ENCODE results near the gene NACA. TPM values are rescaled to one million over a fixed set of nuclear protein-coding genes. Genes with fewer than 3 reads are reported as not detected.

Gene NACA
- total RNA-seq, 1 experiment from 2014 or later, result 896 TPM

DNA sequence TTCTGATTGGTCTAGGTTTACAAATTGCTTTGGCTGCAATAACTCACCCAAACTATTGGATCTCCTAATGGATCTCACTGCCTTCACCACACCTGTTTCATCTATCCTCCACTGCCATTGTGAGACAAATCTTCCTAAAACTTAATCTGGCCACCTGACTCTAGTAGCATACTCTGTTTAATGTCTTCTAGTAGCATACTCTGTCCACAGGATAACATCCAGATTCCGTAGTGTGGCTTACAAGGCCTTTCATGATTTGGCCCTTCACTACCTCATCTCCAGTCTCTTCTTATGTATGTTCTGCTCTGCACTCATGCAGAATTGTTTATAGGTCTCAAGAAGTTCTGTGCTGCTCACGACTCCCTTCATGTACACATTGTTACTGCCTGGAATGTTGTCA lies 48.0 kb upstream of the NACA start:
- TF ChIP-seq FOSL1 (IDR thresholded peaks at IDR 0.05; ENCODE audit: low read depth) (no peak), SIN3A (IDR thresholded peaks at IDR 0.05; ENCODE audit: low read depth) (no peak), JUND (IDR thresholded peaks at IDR 0.05) (no peak), CBX3 (IDR thresholded peaks at IDR 0.05; ENCODE audit: low read depth) (no peak), TCF7L2 (IDR thresholded peaks at IDR 0.05; ENCODE audit: borderline replicate concordance, extremely low read depth, insufficient read depth, insufficient read length) (no peak)
- TF ChIP-seq, protein P1, sequence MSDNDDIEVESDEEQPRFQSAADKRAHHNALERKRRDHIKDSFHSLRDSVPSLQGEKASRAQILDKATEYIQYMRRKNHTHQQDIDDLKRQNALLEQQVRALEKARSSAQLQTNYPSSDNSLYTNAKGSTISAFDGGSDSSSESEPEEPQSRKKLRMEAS (IDR thresholded peaks at IDR 0.05), result no peak
- H2AFZ ChIP-seq (ENCODE audit: low read depth, low read length, poor library complexity, severe bottlenecking), result no peak overlapping the region
- POLR2A ChIA-PET, result no interaction called here
- no peaks in the 10 kb centered on the region for H3K4me1 ChIP-seq (ENCODE audit: control insufficient read depth in 1 of 2, insufficient read depth in 2 of 2, low read length in 2 of 2)
- no peak overlapping the region for H3K4me2 ChIP-seq (ENCODE audit: low read length)
- no peaks in the 10 kb centered on the region for H4K20me1 ChIP-seq (ENCODE audit: insufficient read depth)
- no peaks in the 10 kb centered on the region for H3K9me2 ChIP-seq (ENCODE audit: insufficient read depth)
- RAD21 ChIA-PET (ENCODE audit: low non-redundant PET in 1 of 2, low total read pairs in 2 of 2, uncharacterized antibody in 2 of 2, unreplicated experiment in 2 of 2), result no interaction called here
- intact Hi-C loops (cut with micrococcal nuclease), result no loop called here
- ATAC-seq (no peak), DNase-seq (ENCODE audit: low read depth, low spot score) (no peak)
- H3K27ac ChIP-seq (ENCODE audit: low read depth, low read length), result no peak overlapping the region
- BruUV-seq (replicated peaks), result no TSS peak
- H3K4me3 ChIP-seq (replicated peaks in 1 of 2; ENCODE audit: low read depth in 1 of 2, low read length in 2 of 2), result no peak overlapping the region
- no peak overlapping the region for H3K9ac ChIP-seq (ENCODE audit: low read length)
- H3K79me2 ChIP-seq (ENCODE audit: insufficient read depth, low read length), result no peaks in the 10 kb centered on the region
- CTCF ChIA-PET, result no interaction called here
- no peaks in the 10 kb centered on the region for H3K27me3 ChIP-seq (ENCODE audit: insufficient read depth, low read length)
- H3K9me3 ChIP-seq (ENCODE audit: control insufficient read depth in 1 of 2, insufficient read depth in 1 of 2, low read depth in 1 of 2, low read length in 2 of 2), result no peaks in the 10 kb centered on the region
- H3K36me3 ChIP-seq (ENCODE audit: control insufficient read depth in 1 of 2, insufficient read depth in 2 of 2, low read length in 2 of 2), result no peaks in the 10 kb centered on the region

DNA sequence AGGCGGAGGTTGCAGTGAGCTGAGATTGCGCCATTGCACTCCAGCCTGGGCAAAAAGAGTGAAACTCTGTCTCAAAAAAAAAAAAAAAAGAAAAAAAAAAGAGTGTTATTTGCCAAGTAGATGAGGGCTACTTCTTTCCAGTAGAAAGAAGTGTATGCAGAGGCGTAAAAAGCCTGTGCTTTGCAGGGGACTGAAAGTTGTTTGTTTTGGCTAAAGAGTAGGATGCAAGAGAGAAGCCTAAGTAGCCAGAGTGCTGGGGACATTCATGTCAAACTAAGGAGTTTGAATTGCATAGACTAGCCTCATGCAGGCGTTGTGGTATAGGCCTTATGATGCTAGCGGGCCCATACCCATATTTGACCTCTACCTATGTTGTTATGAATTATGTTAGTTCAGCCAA lies 47.5 kb upstream of the NACA start:
- intact Hi-C loops (cut with micrococcal nuclease), result no loop called here
- Histone ChIP-seq H3K9me2 (ENCODE audit: insufficient read depth) (no peaks in the 10 kb centered on the region), H3K9ac (ENCODE audit: low read length) (no peak overlapping the region), H3K4me1 (ENCODE audit: control insufficient read depth in 1 of 2, insufficient read depth in 2 of 2, low read length in 2 of 2) (no peaks in the 10 kb centered on the region), H3K79me2 (ENCODE audit: insufficient read depth, low read length) (no peaks in the 10 kb centered on the region), H4K20me1 (ENCODE audit: insufficient read depth) (no peaks in the 10 kb centered on the region), H3K4me3 (replicated peaks in 1 of 2; ENCODE audit: low read depth in 1 of 2, low read length in 2 of 2) (no peak overlapping the region), H3K36me3 (ENCODE audit: control insufficient read depth in 1 of 2, insufficient read depth in 2 of 2, low read length in 2 of 2) (no peaks in the 10 kb centered on the region), H3K27me3 (ENCODE audit: insufficient read depth, low read length) (no peaks in the 10 kb centered on the region), H3K4me2 (ENCODE audit: low read length) (no peak overlapping the region), H3K27ac (ENCODE audit: low read depth, low read length) (no peak overlapping the region), H2AFZ (ENCODE audit: low read depth, low read length, poor library complexity, severe bottlenecking) (no peak overlapping the region), H3K9me3 (ENCODE audit: control insufficient read depth in 1 of 2, insufficient read depth in 1 of 2, low read depth in 1 of 2, low read length in 2 of 2) (no peaks in the 10 kb centered on the region)
- ChIA-PET RAD21 (ENCODE audit: low non-redundant PET in 1 of 2, low total read pairs in 2 of 2, uncharacterized antibody in 2 of 2, unreplicated experiment in 2 of 2) (no interaction called here), POLR2A (no interaction called here), CTCF (no interaction called here)
- TF ChIP-seq FOSL1 (IDR thresholded peaks at IDR 0.05; ENCODE audit: low read depth), result no peak
- TF ChIP-seq, protein P1 (IDR thresholded peaks at IDR 0.05), result no peak
- no peak for TF ChIP-seq ELF1 (IDR thresholded peaks at IDR 0.05; ENCODE audit: borderline replicate concordance, low read depth)
- TF ChIP-seq JUND (IDR thresholded peaks at IDR 0.05), result no peak
- ATAC-seq (no peak), DNase-seq (ENCODE audit: low read depth, low spot score) (no peak)
- no TSS peak for BruUV-seq (replicated peaks)

Measured in HCT116 (cell line).